Measurements from ENCODE around the gene RHOBTB1.

RHOBTB1 gene

DNA sequence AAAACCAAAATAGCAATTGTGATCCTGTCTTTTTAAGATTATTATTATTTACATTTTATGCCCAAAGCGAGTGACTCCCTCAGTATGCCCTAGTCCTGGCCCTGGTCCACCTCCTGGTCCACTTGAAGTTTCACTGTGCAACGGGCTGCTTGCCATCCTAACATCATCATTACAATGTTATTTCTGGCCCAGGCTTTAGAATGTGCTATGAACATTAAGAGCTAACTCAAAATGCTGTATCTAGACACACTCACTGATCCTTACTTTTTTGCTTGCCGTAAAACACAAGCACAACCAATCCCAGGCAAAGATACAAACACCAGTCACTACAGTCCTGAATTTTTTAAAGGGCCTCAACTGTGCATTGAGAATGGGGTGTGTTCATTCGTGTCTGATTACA is 38.4 kb downstream of the RHOBTB1 start:
- Histone ChIP-seq H3K9ac (ENCODE audit: low read length) (no peak overlapping the region), H3K9me3 (ENCODE audit: control insufficient read depth, insufficient read depth, low read depth, low read length) (peaks cover 11% of the 10 kb centered on the region), H3K4me1 (ENCODE audit: control insufficient read depth, insufficient read depth, low read length) (no peaks in the 10 kb centered on the region), H3K4me3 (ENCODE audit: low read depth, low read length) (no peak overlapping the region), H3K27ac (ENCODE audit: low read depth, low read length) (no peak overlapping the region), H3K36me3 (ENCODE audit: control insufficient read depth, insufficient read depth, low read length) (no peaks in the 10 kb centered on the region), H3K27me3 (ENCODE audit: control insufficient read depth, insufficient read depth, low read length) (no peaks in the 10 kb centered on the region)

DNA sequence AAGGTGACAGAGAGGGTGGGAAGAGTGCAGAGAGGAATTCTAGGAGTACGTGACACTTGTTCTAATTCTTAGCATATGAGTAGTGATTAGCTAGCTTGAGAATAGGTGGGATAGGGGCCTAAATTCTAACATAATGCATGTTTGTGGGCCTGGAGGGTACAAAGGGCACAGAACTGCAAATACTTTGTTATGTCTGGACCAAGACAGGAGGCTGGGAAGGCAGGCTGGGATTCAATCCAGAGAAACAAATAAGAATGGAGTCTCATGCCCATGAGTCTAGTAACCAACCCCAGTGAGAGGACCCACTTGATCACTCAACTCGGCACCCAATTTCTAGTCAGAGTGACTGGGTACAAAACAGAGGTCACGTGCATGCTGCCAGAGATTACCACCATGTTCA is 40.9 kb downstream of the RHOBTB1 start:
- H3K4me3 ChIP-seq (ENCODE audit: low read depth, low read length) = no peak overlapping the region
- H3K9ac ChIP-seq (ENCODE audit: low read length) = no peak overlapping the region
- H3K4me1 ChIP-seq (ENCODE audit: control insufficient read depth, insufficient read depth, low read length) = no peaks in the 10 kb centered on the region
- H3K9me3 ChIP-seq (ENCODE audit: control insufficient read depth, insufficient read depth, low read depth, low read length) = peaks cover 11% of the 10 kb centered on the region
- H3K36me3 ChIP-seq (ENCODE audit: control insufficient read depth, insufficient read depth, low read length) = no peaks in the 10 kb centered on the region
- no peak overlapping the region for H3K27ac ChIP-seq (ENCODE audit: low read depth, low read length)
- H3K27me3 ChIP-seq (ENCODE audit: control insufficient read depth, insufficient read depth, low read length) = no peaks in the 10 kb centered on the region

DNA sequence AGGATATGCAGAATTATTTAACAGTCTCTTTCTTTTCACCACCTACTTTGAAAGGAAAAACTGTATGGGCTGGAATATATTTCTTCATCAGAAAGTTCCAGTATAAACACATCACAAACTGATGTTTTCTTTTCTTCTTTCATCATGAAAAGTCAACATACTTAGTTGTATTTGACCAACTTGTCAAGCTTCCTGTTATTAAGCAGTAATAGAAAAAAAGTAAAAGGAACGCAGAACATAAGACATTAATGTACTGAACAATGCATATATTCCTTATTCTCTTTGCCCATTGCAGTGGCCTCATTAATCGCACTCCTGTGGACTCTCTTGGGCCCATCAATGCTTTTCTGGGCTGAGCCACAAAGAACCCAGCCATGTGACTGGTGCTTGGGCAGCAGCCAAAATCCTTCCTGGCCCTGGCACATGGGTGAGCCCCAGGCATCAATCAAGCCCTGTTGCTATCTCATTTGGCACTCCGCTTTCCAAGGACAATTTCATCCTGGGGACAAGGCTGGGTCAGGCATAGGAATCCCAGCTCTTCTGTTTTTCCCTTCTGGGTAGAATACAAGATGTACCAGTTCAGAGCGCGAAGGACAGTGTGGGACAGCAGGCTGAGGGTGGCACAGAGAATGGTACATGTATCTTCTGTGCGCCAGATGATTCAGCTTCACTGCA is 42.3 kb downstream of the RHOBTB1 start:
- H3K27me3 ChIP-seq (ENCODE audit: control insufficient read depth, insufficient read depth, low read length) = no peaks in the 10 kb centered on the region
- no peaks in the 10 kb centered on the region for H3K4me1 ChIP-seq (ENCODE audit: control insufficient read depth, insufficient read depth, low read length)
- no peaks in the 10 kb centered on the region for H3K36me3 ChIP-seq (ENCODE audit: control insufficient read depth, insufficient read depth, low read length)
- H3K9ac ChIP-seq (ENCODE audit: low read length) = no peak overlapping the region
- no peak overlapping the region for H3K4me3 ChIP-seq (ENCODE audit: low read depth, low read length)
- peaks cover 5% of the 10 kb centered on the region for H3K9me3 ChIP-seq (ENCODE audit: control insufficient read depth, insufficient read depth, low read depth, low read length)
- H3K27ac ChIP-seq (ENCODE audit: low read depth, low read length) = no peak overlapping the region

DNA sequence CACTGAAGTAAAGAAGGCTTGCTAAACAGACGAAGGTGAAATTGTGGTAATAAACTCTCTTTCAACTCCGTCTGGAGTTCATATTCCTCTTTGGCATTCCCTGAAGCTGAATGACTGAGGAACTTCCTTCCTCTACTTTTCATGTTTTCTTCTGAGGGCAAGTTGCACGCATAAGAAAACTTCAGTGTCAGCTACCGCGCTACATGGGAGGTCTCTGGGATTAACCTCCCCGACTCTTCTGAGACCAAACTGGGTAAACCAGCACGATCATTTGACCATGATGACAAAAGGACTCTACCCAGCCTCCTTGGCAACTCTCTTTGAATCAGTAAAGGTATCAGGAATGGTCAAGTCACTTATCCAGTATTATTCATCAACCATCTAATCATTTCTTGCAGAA is 44.7 kb downstream of the RHOBTB1 start:
- Histone ChIP-seq H3K36me3 (ENCODE audit: control insufficient read depth, insufficient read depth, low read length) (no peaks in the 10 kb centered on the region), H3K9ac (ENCODE audit: low read length) (no peak overlapping the region)

DNA sequence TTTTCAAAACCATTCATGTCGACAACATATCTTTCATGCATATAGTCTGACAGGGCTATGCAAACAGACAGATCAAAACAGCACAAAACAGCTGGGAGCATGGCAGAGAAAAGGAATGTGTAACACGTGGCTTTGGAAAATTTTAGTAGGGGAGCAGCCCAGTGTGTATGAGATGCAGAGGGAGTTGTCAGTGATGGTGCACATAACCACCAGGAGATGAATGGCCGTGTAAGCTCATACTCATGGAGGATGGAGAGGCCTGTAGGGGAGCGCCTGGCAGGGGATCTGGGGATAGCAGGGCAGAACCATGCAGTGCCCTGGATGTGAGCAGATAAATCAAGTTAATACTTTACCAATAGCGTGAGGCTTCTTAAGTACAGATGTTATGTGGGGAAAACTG is 45.7 kb downstream of the RHOBTB1 start:
- Histone ChIP-seq H3K9ac (ENCODE audit: low read length) (no peak overlapping the region), H3K27me3 (ENCODE audit: control insufficient read depth, insufficient read depth, low read length) (no peaks in the 10 kb centered on the region), H3K4me3 (ENCODE audit: low read depth, low read length) (no peak overlapping the region), H3K4me1 (ENCODE audit: control insufficient read depth, insufficient read depth, low read length) (no peaks in the 10 kb centered on the region), H3K36me3 (ENCODE audit: control insufficient read depth, insufficient read depth, low read length) (no peaks in the 10 kb centered on the region), H3K27ac (ENCODE audit: low read depth, low read length) (no peak overlapping the region), H3K9me3 (ENCODE audit: control insufficient read depth, insufficient read depth, low read depth, low read length) (no peaks in the 10 kb centered on the region)

More for the DNA sequence above, 44.7 kb downstream of the RHOBTB1 start:
- H3K27me3 ChIP-seq (ENCODE audit: control insufficient read depth, insufficient read depth, low read length) = no peaks in the 10 kb centered on the region
- H3K4me3 ChIP-seq (ENCODE audit: low read depth, low read length) = no peak overlapping the region
- H3K27ac ChIP-seq (ENCODE audit: low read depth, low read length) = no peak overlapping the region
- H3K4me1 ChIP-seq (ENCODE audit: control insufficient read depth, insufficient read depth, low read length) = no peaks in the 10 kb centered on the region
- H3K9me3 ChIP-seq (ENCODE audit: control insufficient read depth, insufficient read depth, low read depth, low read length) = no peaks in the 10 kb centered on the region

- H3K27ac ChIP-seq (ENCODE audit: low read depth, low read length) = no peak overlapping the region
- no peaks in the 10 kb centered on the region for H3K9me3 ChIP-seq (ENCODE audit: control insufficient read depth, insufficient read depth, low read depth, low read length)
- no peaks in the 10 kb centered on the region for H3K4me1 ChIP-seq (ENCODE audit: control insufficient read depth, insufficient read depth, low read length)
- no peak overlapping the region for H3K9ac ChIP-seq (ENCODE audit: low read length)
- no peaks in the 10 kb centered on the region for H3K36me3 ChIP-seq (ENCODE audit: control insufficient read depth, insufficient read depth, low read length)
- no peaks in the 10 kb centered on the region for H3K27me3 ChIP-seq (ENCODE audit: control insufficient read depth, insufficient read depth, low read length)
- no peak overlapping the region for H3K4me3 ChIP-seq (ENCODE audit: low read depth, low read length)
Observed at GRCh38 chr10:60896810-60897209, 47.2 kb downstream of the RHOBTB1 start.

- Histone ChIP-seq H3K4me3 (ENCODE audit: low read depth, low read length) (no peak overlapping the region), H3K9me3 (ENCODE audit: control insufficient read depth, insufficient read depth, low read depth, low read length) (no peaks in the 10 kb centered on the region), H3K36me3 (ENCODE audit: control insufficient read depth, insufficient read depth, low read length) (no peaks in the 10 kb centered on the region), H3K27me3 (ENCODE audit: control insufficient read depth, insufficient read depth, low read length) (no peaks in the 10 kb centered on the region), H3K9ac (ENCODE audit: low read length) (no peak overlapping the region), H3K4me1 (ENCODE audit: control insufficient read depth, insufficient read depth, low read length) (no peaks in the 10 kb centered on the region), H3K27ac (ENCODE audit: low read depth, low read length) (no peak overlapping the region)
Observed at GRCh38 chr10:60896033-60896432, 48.0 kb downstream of the RHOBTB1 start.

DNA sequence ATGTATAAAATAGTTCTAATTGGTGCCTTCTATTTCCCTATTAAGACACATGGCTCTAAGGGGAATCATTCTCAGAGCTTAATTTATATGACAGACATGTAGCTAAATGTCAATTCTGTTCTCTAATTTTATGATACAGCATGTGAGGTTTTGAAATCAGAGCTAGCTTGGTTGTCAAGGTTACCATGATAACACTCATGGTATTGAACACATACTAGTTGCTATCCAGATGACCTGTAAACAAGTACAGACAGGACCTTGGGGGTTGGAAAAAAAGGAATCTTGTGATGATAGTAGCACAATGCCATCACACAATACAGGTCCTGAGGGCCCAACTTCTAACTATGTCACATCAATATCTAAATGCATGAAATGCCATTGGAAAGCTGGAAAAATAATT is 49.2 kb downstream of the RHOBTB1 start:
- Histone ChIP-seq H3K9ac (ENCODE audit: low read length) (no peak overlapping the region), H3K9me3 (ENCODE audit: control insufficient read depth, insufficient read depth, low read depth, low read length) (no peaks in the 10 kb centered on the region), H3K27me3 (ENCODE audit: control insufficient read depth, insufficient read depth, low read length) (no peaks in the 10 kb centered on the region), H3K4me3 (ENCODE audit: low read depth, low read length) (no peak overlapping the region), H3K27ac (ENCODE audit: low read depth, low read length) (no peak overlapping the region), H3K36me3 (ENCODE audit: control insufficient read depth, insufficient read depth, low read length) (no peaks in the 10 kb centered on the region), H3K4me1 (ENCODE audit: control insufficient read depth, insufficient read depth, low read length) (no peaks in the 10 kb centered on the region)

DNA sequence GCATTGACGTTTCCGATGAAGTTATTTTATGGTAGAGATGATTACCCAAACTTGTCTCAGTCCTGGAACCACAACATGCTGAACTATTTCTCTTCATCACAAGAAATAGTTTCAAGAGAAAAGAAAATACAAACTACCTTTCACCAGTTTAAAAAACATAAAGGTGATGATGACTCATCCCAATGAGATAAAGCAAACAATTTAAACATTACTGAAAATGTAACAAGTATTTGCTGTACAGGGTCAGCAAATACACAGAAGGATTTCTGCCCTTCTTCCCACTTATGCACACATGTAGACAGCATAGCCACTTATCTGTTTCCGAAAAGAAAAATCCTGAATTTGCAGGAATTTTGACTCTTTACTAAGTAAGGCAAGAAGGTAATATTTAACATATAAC is 50.8 kb downstream of the RHOBTB1 start:
- Histone ChIP-seq H3K36me3 (ENCODE audit: control insufficient read depth, insufficient read depth, low read length) (no peaks in the 10 kb centered on the region), H3K4me1 (ENCODE audit: control insufficient read depth, insufficient read depth, low read length) (no peaks in the 10 kb centered on the region), H3K4me3 (ENCODE audit: low read depth, low read length) (no peak overlapping the region), H3K9ac (ENCODE audit: low read length) (no peak overlapping the region), H3K27me3 (ENCODE audit: control insufficient read depth, insufficient read depth, low read length) (no peaks in the 10 kb centered on the region), H3K27ac (ENCODE audit: low read depth, low read length) (no peak overlapping the region), H3K9me3 (ENCODE audit: control insufficient read depth, insufficient read depth, low read depth, low read length) (no peaks in the 10 kb centered on the region)

DNA sequence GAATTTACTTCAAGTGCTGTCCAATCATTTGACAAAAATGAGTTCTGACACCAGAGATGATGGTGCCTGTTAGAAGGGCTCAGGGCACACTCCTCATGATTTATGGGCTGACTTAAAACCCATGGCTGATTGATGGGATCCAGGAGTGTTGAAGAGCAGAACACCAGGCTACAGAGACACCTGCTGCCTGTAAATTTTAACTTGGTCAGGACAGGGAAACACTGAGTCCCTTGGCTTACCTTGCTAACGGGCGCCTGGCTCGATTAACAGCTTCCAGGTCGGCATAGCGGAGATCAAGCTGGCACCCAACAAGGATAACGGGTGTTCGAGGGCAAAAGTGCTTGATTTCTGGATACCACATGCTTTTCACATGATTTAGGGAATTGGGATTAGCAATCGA is 51.4 kb downstream of the RHOBTB1 start:
- H3K27ac ChIP-seq (ENCODE audit: low read depth, low read length) = no peak overlapping the region
- H3K4me1 ChIP-seq (ENCODE audit: control insufficient read depth, insufficient read depth, low read length) = no peaks in the 10 kb centered on the region
- H3K4me3 ChIP-seq (ENCODE audit: low read depth, low read length) = no peak overlapping the region
- H3K36me3 ChIP-seq (ENCODE audit: control insufficient read depth, insufficient read depth, low read length) = 0 out of 2 replicates have a peak, but pooled peaks cover under 1% of the 10 kb centered on the region
- H3K9me3 ChIP-seq (ENCODE audit: control insufficient read depth, insufficient read depth, low read depth, low read length) = no peaks in the 10 kb centered on the region
- H3K9ac ChIP-seq (ENCODE audit: low read length) = no peak overlapping the region
- H3K27me3 ChIP-seq (ENCODE audit: control insufficient read depth, insufficient read depth, low read length) = no peaks in the 10 kb centered on the region

- H3K36me3 ChIP-seq (ENCODE audit: control insufficient read depth, insufficient read depth, low read length) = 0 out of 2 replicates have a peak, but pooled peaks cover 2% of the 10 kb centered on the region
- no peak overlapping the region for H3K9ac ChIP-seq (ENCODE audit: low read length)
- no peaks in the 10 kb centered on the region for H3K4me1 ChIP-seq (ENCODE audit: control insufficient read depth, insufficient read depth, low read length)
- no peak overlapping the region for H3K4me3 ChIP-seq (ENCODE audit: low read depth, low read length)
- no peaks in the 10 kb centered on the region for H3K9me3 ChIP-seq (ENCODE audit: control insufficient read depth, insufficient read depth, low read depth, low read length)
- H3K27me3 ChIP-seq (ENCODE audit: control insufficient read depth, insufficient read depth, low read length) = no peaks in the 10 kb centered on the region
- no peak overlapping the region for H3K27ac ChIP-seq (ENCODE audit: low read depth, low read length)
Observed at GRCh38 chr10:60890811-60891210, 53.2 kb downstream of the RHOBTB1 start.

All from HUES6 (cell line).